HG03280 (cell line): ENCODE measurements around the gene TAOK3.
"Not testable (repeated sequence)": the region's sequence is repeated elsewhere in the genome, so short reads cannot be mapped to it uniquely, and the experiment has no call there.

Source experiments
- ATAC-seq: cut with Tn5 transposase; IDR thresholded peaks from one replicate; pipeline ENCODE4 v1.9.1; 2021; ENCODE audit warnings: mild to moderate bottlenecking, moderate library complexity; ENCODE audit not compliant: unreplicated experiment

Gene TAOK3

DNA sequence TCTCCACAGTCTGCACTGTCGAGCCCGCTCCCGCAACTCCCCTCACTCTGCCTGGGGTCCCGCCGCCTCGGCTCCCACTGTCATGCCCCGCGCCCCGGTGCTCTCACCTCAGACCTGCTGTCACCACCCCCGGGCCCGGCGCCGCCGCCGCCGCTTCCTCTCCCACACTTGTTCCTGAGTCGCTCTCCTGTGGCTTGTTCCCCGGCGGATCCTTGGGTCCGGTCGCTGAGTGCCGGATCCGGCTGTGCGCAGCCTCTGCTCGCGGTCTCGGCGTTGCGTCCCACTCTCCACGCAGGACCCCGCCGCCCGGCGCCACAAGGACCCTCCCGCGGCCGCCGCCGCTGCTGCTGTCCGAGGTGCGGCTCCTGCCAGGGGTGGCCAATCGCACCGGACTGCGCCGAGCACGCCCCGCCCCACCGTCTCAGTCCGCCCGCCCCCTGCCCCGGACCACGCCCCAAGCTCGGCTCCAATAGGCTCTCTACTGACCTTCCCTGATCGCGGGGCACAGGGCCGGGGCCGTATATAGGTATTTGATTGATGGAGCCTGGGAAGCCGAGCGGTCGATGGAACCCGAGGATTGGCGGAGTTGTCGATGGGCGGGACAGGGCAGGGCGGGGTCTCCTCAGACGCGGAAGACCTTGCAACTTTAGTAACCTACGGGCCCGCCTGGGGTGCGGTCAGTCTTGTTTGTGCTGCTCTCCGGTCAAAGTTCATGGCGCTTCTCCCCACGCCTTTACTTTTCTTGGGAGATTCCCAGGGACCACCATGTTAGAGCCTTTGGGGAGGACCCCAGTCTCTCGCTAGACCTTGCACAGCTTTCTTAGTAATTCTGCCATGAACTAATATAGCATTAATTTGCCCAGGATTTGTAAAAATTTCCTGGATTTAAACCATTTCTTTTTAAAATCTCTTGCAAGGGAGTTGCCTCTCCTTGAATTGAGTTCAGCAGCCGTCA is at the start of gene TAOK3:
Gene TAOK3 (minus strand): TSS at position 367 of the 955 bp plus-strand sequence. CDS start 117,340 bp downstream, outside the sequence.
- peak; percentile 81 for ATAC-seq

DNA sequence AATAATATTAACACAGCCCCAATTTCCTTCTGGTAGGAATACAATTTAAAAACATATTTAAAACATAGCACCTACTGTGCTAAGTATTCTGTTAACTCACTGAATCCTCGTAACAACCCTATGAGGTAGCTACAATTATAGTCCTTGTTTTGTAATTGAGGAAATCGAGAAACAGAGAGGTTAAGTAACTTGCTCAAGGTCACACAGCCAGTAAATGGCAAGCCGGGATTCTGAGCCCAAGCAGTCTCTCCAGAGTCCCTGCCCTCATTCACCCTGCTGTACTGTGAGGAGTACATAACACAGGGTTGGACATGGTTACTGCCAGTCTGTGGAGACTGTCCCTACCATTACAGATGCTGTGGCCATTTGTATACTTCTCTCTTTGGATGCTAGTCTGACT is 48.0 kb upstream of the TAOK3 start:
- no peak for ATAC-seq

GRCh38 chr12:118418385-118419057 is 45.8 kb upstream of the TAOK3 start:
- no peak for ATAC-seq

GRCh38 chr12:118417942-118418341 is 45.2 kb upstream of the TAOK3 start:
- no peak for ATAC-seq

- no peak for ATAC-seq
Observed at GRCh38 chr12:118409834-118410233, 37.1 kb upstream of the TAOK3 start.

GRCh38 chr12:118408241-118408640 is 35.5 kb upstream of the TAOK3 start:
- not testable (repeated sequence) for ATAC-seq

DNA sequence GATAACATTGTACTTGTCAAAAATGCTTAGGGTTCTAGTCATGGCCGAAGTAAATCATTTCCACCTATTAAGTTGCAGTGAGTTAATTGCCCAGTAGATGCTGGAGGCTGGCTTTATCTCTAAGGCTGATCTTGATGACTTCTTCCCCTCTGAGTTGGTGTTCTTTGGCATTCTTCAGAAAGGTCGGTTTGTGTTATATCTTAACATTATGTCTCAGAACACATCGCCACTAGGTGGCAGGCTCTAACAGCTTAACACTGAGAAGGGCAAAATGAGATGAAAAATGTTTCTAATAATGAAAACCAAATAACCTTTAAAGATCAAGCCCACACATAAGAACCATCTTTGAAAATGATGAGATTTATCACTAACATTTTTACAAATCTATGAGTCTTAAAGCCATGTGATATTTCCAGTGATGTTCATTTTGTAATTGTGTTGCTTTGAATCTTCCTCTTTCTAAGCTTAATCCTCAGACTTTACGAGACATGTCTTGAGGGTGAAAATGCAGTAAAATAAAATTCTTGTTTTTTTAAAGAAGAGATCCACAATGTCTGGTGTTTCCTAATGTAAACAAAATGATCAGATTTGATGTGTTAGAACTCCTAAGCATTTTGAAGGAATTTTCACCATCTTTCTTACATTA is 32.3 kb upstream of the TAOK3 start:
- ATAC-seq, result no peak

GRCh38 chr12:118402251-118402650 is 29.5 kb upstream of the TAOK3 start:
- no peak for ATAC-seq

DNA sequence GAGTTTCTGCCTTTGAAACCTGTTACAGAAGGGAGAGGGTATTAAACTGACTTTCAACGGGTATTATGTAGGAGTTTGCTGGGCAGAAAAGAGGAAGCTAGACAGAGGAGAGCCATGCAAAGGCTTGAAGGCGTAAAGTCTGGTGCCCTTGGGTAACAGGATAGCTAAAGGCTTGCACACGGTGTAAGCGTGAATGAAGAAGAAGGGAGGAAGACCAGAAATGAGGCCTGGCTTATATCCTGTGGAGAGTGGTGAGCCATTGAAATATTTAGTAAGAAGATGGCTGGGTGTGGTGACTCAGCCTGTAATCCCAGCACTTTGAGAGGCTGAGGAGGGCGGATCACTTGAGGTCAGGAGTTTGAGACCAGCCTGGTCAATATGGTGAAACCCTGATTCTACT is 26.2 kb upstream of the TAOK3 start:
- ATAC-seq, result no peak

- ATAC-seq, result no peak
Observed at GRCh38 chr12:118398524-118398923, 25.8 kb upstream of the TAOK3 start.

- no peak for ATAC-seq
Observed at GRCh38 chr12:118397708-118398440, 25.2 kb upstream of the TAOK3 start.

- ATAC-seq, result no peak
Observed at GRCh38 chr12:118391836-118392235, 19.1 kb upstream of the TAOK3 start.

DNA sequence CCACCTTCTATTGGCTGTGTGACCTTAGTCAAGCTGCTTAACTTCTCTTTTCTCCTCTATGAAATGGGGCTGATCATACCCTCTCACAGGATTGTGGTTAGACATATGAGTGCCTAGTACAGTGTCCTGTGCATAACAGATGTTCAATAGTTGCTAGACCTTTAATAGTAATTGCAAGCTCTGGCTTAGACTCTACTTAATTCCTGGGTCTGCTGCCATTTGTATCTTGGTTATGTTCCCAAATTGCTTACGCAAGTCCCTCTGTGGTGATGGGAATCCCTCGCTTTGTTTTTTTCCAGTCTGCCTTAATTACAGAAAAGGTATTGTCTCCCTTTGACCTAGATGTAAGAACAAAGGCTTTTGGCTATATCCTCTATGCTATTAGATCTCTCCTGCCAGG is 18.7 kb upstream of the TAOK3 start:
- ATAC-seq, result no peak

DNA sequence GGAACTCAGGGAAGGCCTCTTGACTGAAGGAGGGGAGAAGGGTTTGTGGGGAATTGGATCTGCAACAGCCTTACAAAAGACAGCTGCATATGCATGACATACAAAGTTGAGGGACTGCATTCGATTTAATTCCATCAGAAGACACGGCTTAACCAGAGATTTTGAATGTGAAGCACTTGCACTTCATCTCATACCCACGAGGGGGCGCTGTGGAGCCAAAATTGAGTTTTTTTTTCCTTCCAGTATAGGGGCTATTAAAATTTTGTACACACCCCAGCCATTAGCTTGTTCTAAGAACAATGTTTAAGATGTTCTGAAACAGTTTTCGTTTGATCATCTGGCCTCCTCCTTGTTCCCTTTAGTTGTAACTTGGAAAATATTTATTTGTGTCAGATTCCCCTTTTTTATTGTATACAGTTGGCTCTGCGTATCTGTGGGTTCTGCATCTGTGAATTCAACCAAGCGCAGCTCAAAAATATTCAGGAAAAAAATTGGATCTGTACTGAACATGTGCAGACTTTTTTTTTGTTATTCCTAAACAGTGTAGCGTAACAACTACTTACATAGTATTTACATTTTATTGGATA is 5.3 kb upstream of the TAOK3 start:
- ATAC-seq, result no peak

GRCh38 chr12:118377021-118377883 is 4.5 kb upstream of the TAOK3 start:
- no peak for ATAC-seq

GRCh38 chr12:118376089-118377020 is 3.6 kb upstream of the TAOK3 start, which contains the start of gene SUDS3:
TSS of gene SUDS3 (plus strand) at chr12:118376555. CDS start at chr12:118376692, 137 bp downstream.
- no peak for ATAC-seq

DNA sequence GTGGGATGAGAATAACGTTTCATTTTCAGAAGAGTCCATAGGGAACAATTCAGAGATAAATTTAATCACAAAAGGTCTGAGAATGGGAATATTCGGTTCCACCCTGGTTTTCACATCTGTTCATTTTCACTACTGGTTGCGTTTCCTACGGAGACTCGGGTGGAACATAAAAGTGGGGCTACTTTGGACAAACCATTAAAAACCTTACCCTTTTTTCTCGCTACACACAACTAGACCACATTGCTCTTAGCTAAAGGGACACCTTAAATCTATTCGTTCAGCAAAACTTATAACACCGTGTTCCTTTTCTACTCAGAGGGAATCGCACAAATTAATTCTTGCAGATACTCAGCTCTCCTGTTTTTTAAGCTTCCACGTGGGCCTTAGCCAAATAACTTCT is 2.6 kb upstream of the TAOK3 start:
- ATAC-seq, result no peak

DNA sequence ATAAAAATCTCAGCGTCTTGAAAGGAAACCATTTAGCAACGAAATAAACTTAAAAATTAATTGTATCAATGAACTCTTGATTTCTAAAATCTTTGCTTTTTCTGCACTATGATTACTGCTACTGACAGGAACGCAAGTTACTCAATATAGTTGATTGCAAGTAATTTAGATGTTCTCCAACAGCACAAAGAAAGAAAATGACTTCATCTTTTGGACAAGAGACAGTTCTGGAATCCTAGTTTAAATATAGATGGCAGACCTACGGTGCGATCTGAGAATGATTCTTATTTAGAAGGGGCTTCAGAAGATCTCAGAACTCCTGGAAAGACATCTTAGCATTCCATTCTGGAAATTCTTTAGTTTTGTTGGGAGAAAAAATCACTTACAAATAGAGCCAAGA is 2.2 kb upstream of the TAOK3 start:
- no peak for ATAC-seq
